ENCODE measurements around the gene RLF.

Gene RLF

GRCh38 chr1:40270152-40270834, 109.1 kb downstream of the RLF start:
- in situ Hi-C loops (cut with MboI; ENCODE audit: low sequenced_read_pairs): no loop called here

- in situ Hi-C loops (cut with MboI; ENCODE audit: low sequenced_read_pairs): no loop called here
Measured at GRCh38 chr1:40272653-40273213, 111.5 kb downstream of the RLF start.

- in situ Hi-C loops (cut with MboI; ENCODE audit: low sequenced_read_pairs): no loop called here
Measured at GRCh38 chr1:40273547-40274166, 112.5 kb downstream of the RLF start.

GRCh38 chr1:40274331-40274730, 113.1 kb downstream of the RLF start:
- in situ Hi-C loops (cut with MboI; ENCODE audit: low sequenced_read_pairs): no loop called here

- in situ Hi-C loops (cut with MboI; ENCODE audit: low sequenced_read_pairs): no loop called here
Measured at GRCh38 chr1:40276122-40276521, 114.9 kb downstream of the RLF start.

- in situ Hi-C loops (cut with MboI; ENCODE audit: low sequenced_read_pairs): no loop called here
Measured at GRCh38 chr1:40281853-40282252, 120.7 kb downstream of the RLF start.
